ENCODE measurements around the gene C2orf49.

The C2orf49 gene

GRCh38 chr2:105387225-105387624, 49.9 kb downstream of the C2orf49 start:
- H3K27me3 ChIP-seq, result no peaks in the 10 kb centered on the region
- H3K27ac ChIP-seq, result no peak overlapping the region
- intact Hi-C loops (cut with DNase I; ENCODE audit: low total_unique reads), result no loop called here
- TF ChIP-seq CTCF (IDR thresholded peaks at IDR 0.05), result no peak
- no peaks in the 10 kb centered on the region for H3K9me3 ChIP-seq
- H3K36me3 ChIP-seq, result peaks cover 18 to 37% (median 31%) of the 10 kb centered on the region in 3 donors
- DNase-seq, result no peak
- peaks cover 0 to 64% (median 22%) of the 10 kb centered on the region in 4 donors for H3K4me1 ChIP-seq
- no peak overlapping the region for H3K4me3 ChIP-seq

- Histone ChIP-seq H3K4me3 (no peak overlapping the region), H3K4me1 (peaks cover 0 to 62% (median 18%) of the 10 kb centered on the region in 4 donors)
- intact Hi-C loops (cut with DNase I; ENCODE audit: low total_unique reads), result no loop called here
These were observed 51.6 kb downstream of the C2orf49 start for GRCh38 chr2:105388971-105389381.

GRCh38 chr2:105390454-105390853, 53.1 kb downstream of the C2orf49 start:
- no peak overlapping the region for H3K27ac ChIP-seq
- intact Hi-C loops (cut with DNase I; ENCODE audit: low total_unique reads), result no loop called here

More at GRCh38 chr2:105388971-105389381, 51.6 kb downstream of the C2orf49 start:
- no peaks in the 10 kb centered on the region for H3K27me3 ChIP-seq
- no peak for TF ChIP-seq CTCF (IDR thresholded peaks at IDR 0.05)
- DNase-seq, result no peak
- H3K9me3 ChIP-seq, result no peaks in the 10 kb centered on the region
- peak overlapping the region in 1 of 2 donors; percentile 21 for H3K27ac ChIP-seq
- peaks cover 18 to 25% (median 25%) of the 10 kb centered on the region in 3 donors for H3K36me3 ChIP-seq

GRCh38 chr2:105391058-105391627, 53.8 kb downstream of the C2orf49 start:
- H3K27ac ChIP-seq, result no peak overlapping the region
- intact Hi-C loops (cut with DNase I; ENCODE audit: low total_unique reads), result no loop called here

More at GRCh38 chr2:105390454-105390853, 53.1 kb downstream of the C2orf49 start:
- Histone ChIP-seq H3K4me1 (peaks cover 0 to 70% (median 17%) of the 10 kb centered on the region in 4 donors), H3K27me3 (no peaks in the 10 kb centered on the region), H3K36me3 (peaks cover 10% of the 10 kb centered on the region in 3 donors), H3K4me3 (no peak overlapping the region), H3K9me3 (no peaks in the 10 kb centered on the region)
- no peak for TF ChIP-seq CTCF (IDR thresholded peaks at IDR 0.05)
- peak in 1 of 2 donors; percentile 29 for DNase-seq

GRCh38 chr2:105391763-105392662, 54.7 kb downstream of the C2orf49 start:
- TF ChIP-seq CTCF (IDR thresholded peaks at IDR 0.05), result no peak
- DNase-seq, result no peak
- Histone ChIP-seq H3K36me3 (no peaks in the 10 kb centered on the region), H3K27me3 (no peaks in the 10 kb centered on the region), H3K27ac (no peak overlapping the region), H3K4me3 (no peak overlapping the region), H3K4me1 (peaks cover 0 to 86% (median 17%) of the 10 kb centered on the region in 4 donors), H3K9me3 (no peaks in the 10 kb centered on the region)
- intact Hi-C loops (cut with DNase I; ENCODE audit: low total_unique reads), result no loop called here

More at GRCh38 chr2:105391058-105391627, 53.8 kb downstream of the C2orf49 start:
- no peak for DNase-seq
- peaks cover 0 to 77% (median 17%) of the 10 kb centered on the region in 4 donors for H3K4me1 ChIP-seq
- no peak overlapping the region for H3K4me3 ChIP-seq
- no peaks in the 10 kb centered on the region for H3K27me3 ChIP-seq
- TF ChIP-seq CTCF (IDR thresholded peaks at IDR 0.05), result no peak
- no peaks in the 10 kb centered on the region for H3K9me3 ChIP-seq
- H3K36me3 ChIP-seq, result peaks cover 3% of the 10 kb centered on the region in 3 donors
